CD14-positive monocyte (primary cell): ENCODE results near the gene PLCXD3. TPM values are rescaled to one million over a fixed set of nuclear protein-coding genes. Genes with fewer than 3 reads are reported as not detected.

ENCODE experiments used
- DNase-seq, 3 donors: peaks; one replicate each; pipeline ENCODE4 v3.0.0-alpha.2; 2011 to 2022
- H2AFZ ChIP-seq: 2 replicates; pipeline ENCODE4 v1.6.0; 2012; ENCODE audit warnings: mild to moderate bottlenecking, low read depth, low read length, inconsistent platforms; ENCODE audit not compliant: insufficient read depth, poor library complexity, severe bottlenecking
- H3K27ac ChIP-seq, 2 donors: 1 replicate in 1 of 2; 2 replicates in 1 of 2; pipeline ENCODE4 v1.5.1; 2012 to 2013; ENCODE audit warnings: low read length in 2 of 2, control low read depth in 1 of 2, inconsistent platforms in 1 of 2, low read depth in 1 of 2, mild to moderate bottlenecking in 1 of 2
- H3K27me3 ChIP-seq, 2 donors: one replicate each; pipeline versions ENCODE4 v1.6.0 to v1.6.1; 2011 to 2013; ENCODE audit warnings: low read length in 2 of 2; ENCODE audit not compliant: control insufficient read depth in 2 of 2, insufficient read depth in 2 of 2
- H3K36me3 ChIP-seq, 2 donors: replicated peaks in 1 of 2; 1 replicate in 1 of 2; 2 replicates in 1 of 2; pipeline versions ENCODE4 v1.5.1 to v1.6.1; 2012 to 2013; ENCODE audit warnings: low read length in 2 of 2, control low read depth in 1 of 2, inconsistent platforms in 1 of 2, mild to moderate bottlenecking in 1 of 2; ENCODE audit not compliant: insufficient read depth in 2 of 2, control insufficient read depth in 1 of 2
- H3K4me1 ChIP-seq, 2 donors: 1 replicate in 1 of 2; 2 replicates in 1 of 2; pipeline versions ENCODE4 v1.5.1 to v1.6.1; 2012 to 2013; ENCODE audit warnings: low read length in 2 of 2, control low read depth in 1 of 2, inconsistent platforms in 1 of 2, mild to moderate bottlenecking in 1 of 2, moderate library complexity in 1 of 2; ENCODE audit not compliant: insufficient read depth in 2 of 2, control insufficient read depth in 1 of 2
- H3K4me2 ChIP-seq: replicated peaks from 2 replicates; pipeline ENCODE3; 2012; ENCODE audit warnings: low read length, moderate library complexity, mild to moderate bottlenecking; ENCODE audit not compliant: poor library complexity, severe bottlenecking; ENCODE audit errors: extremely low read depth
- H3K4me3 ChIP-seq, 3 experiments: fragments of 200-600 bp in 1 of 3; sonication (generic) in 1 of 3; replicated peaks in 1 of 3; 1 replicate in 2 of 3; 2 replicates in 1 of 3; pipeline ENCODE4 v1.5.1; 2011 to 2013; ENCODE audit warnings: low read length in 3 of 3, mild to moderate bottlenecking in 3 of 3, control low read depth in 2 of 3, low read depth in 2 of 3, inconsistent platforms in 1 of 3, moderate library complexity in 1 of 3
- H3K79me2 ChIP-seq: 2 replicates; pipeline ENCODE4 v1.6.0; 2012; ENCODE audit warnings: mild to moderate bottlenecking, control low read depth, inconsistent platforms, low read length, moderate library complexity; ENCODE audit not compliant: insufficient read depth
- H3K9ac ChIP-seq: 2 replicates; pipeline ENCODE4 v1.6.0; 2017; ENCODE audit warnings: low read length, mild to moderate bottlenecking; ENCODE audit not compliant: insufficient read depth, poor library complexity, severe bottlenecking
- H3K9me3 ChIP-seq, 2 donors: replicated peaks in 1 of 2; 1 replicate in 1 of 2; 2 replicates in 1 of 2; pipeline versions ENCODE4 v1.5.1 to v1.6.1; 2012 to 2013; ENCODE audit warnings: low read length in 2 of 2, control low read depth in 1 of 2; ENCODE audit not compliant: control insufficient read depth in 1 of 2, insufficient read depth in 1 of 2
- H4K20me1 ChIP-seq: 2 replicates; pipeline ENCODE4 v1.6.0; 2012; ENCODE audit warnings: mild to moderate bottlenecking, low read length, control low read depth, moderate library complexity; ENCODE audit not compliant: insufficient read depth
- H3K27ac Mint-ChIP-seq, 7 donors: one replicate each; pipeline ENCODE4 v1.8.0; 2020; ENCODE audit warnings: mild to moderate bottlenecking in 7 of 7, mixed read lengths in 7 of 7, moderate library complexity in 6 of 7, inconsistent platforms in 2 of 7
- H3K27me3 Mint-ChIP-seq, 3 donors: one replicate each; pipeline ENCODE4 v1.8.0; 2021 to 2022; ENCODE audit warnings: low read depth in 3 of 3, mild to moderate bottlenecking in 3 of 3, mixed read lengths in 3 of 3, moderate library complexity in 3 of 3, inconsistent platforms in 1 of 3
- H3K36me3 Mint-ChIP-seq, 2 donors: one replicate each; pipeline ENCODE4 v1.8.0; 2020; ENCODE audit warnings: mixed read lengths in 2 of 2, inconsistent platforms in 1 of 2, mild to moderate bottlenecking in 1 of 2
- H3K4me1 Mint-ChIP-seq: one replicate; pipeline ENCODE4 v1.8.0; 2020; ENCODE audit warnings: mild to moderate bottlenecking, mixed read lengths
- H3K4me3 Mint-ChIP-seq, 2 donors: one replicate each; pipeline ENCODE4 v1.8.0; 2020; ENCODE audit warnings: mild to moderate bottlenecking in 2 of 2, mixed read lengths in 2 of 2, moderate library complexity in 1 of 2
- H3K9me3 Mint-ChIP-seq, 7 donors: one replicate each; pipeline ENCODE4 v1.8.0; 2020 to 2022; ENCODE audit warnings: mixed read lengths in 7 of 7, mild to moderate bottlenecking in 6 of 7, moderate library complexity in 6 of 7, inconsistent platforms in 2 of 7
- CTCF ChIP-seq: fragments of 200-600 bp; IDR thresholded peaks from one replicate; pipeline ENCODE4 v1.8.0; 2022; ENCODE audit warnings: antibody characterized with exemption, mild to moderate bottlenecking
- WGBS: methylation state at CpG from one replicate; pipeline ENCODE4 v1.1.5; 2013; ENCODE audit warnings: missing lambda C conversion rate; ENCODE audit not compliant: insufficient coverage; 5-methylcytosine and 5-hydroxymethylcytosine counted together
- intact Hi-C, 2 donors: fragments of 100-400 bp; cut with micrococcal nuclease; formaldehyde crosslinking; loops; one replicate each; pipeline versions ENCODE4 v1.15.0 to v1.15.1; 2023
- polyA plus RNA-seq, 3 donors: library from polyadenylated mRNA; depleted of rRNA in 1 of 3; unstranded in 2 of 3; stranded (reverse) in 1 of 3; fragments of 300-500 nt in 2 of 3; fragments of >200 nt in 1 of 3; fragmentation: Illumina TruSeq in 2 of 3; gene quantifications; 1 replicate in 2 of 3; 2 replicates in 1 of 3; pipeline ENCODE4 v1.2.3, GENCODE V29; 2012 to 2021

The PLCXD3 gene
- polyA plus RNA-seq, 3 donors, result not detected

- DNase-seq, result no peak
- Histone ChIP-seq H3K79me2 (no peaks in the 10 kb centered on the region), H3K27ac (no peak overlapping the region), H2AFZ (no peak overlapping the region), H3K27me3 (no peaks in the 10 kb centered on the region), H4K20me1 (no peaks in the 10 kb centered on the region), H3K4me2 (no peak overlapping the region), H3K9ac (no peak overlapping the region), H3K4me3 (no peak overlapping the region), H3K36me3 (no peaks in the 10 kb centered on the region), H3K9me3 (peaks cover 0 to 10% of the 10 kb centered on the region in 2 donors), H3K4me1 (no peaks in the 10 kb centered on the region)
- Mint-ChIP-seq H3K9me3 (peaks cover 0 to 11% (median 2%) of the 10 kb centered on the region in 7 donors), H3K36me3 (no peaks in the 10 kb centered on the region), H3K4me1 (no peaks in the 10 kb centered on the region), H3K4me3 (no peak overlapping the region), H3K27me3 (peaks cover 0 to 1% (median 1%) of the 10 kb centered on the region in 3 donors), H3K27ac (no peak overlapping the region)
- TF ChIP-seq CTCF, result no peak
- intact Hi-C loops, result no loop called here
- no CpG with 5 or more reads among the region's 1 CpG for WGBS
Observed at GRCh38 chr5:41365369-41365768, 145.0 kb downstream of the PLCXD3 start.

GRCh38 chr5:41364346-41364745, 146.1 kb downstream of the PLCXD3 start:
- Histone ChIP-seq H3K27ac (no peak overlapping the region), H3K4me3 (no peak overlapping the region), H3K4me2 (no peak overlapping the region), H3K9me3 (peaks cover 0 to 11% of the 10 kb centered on the region in 2 donors), H3K4me1 (no peaks in the 10 kb centered on the region), H3K9ac (no peak overlapping the region), H2AFZ (no peak overlapping the region), H4K20me1 (no peaks in the 10 kb centered on the region), H3K79me2 (no peaks in the 10 kb centered on the region), H3K36me3 (no peaks in the 10 kb centered on the region), H3K27me3 (no peaks in the 10 kb centered on the region)
- no peak for TF ChIP-seq CTCF
- DNase-seq, result no peak
- Mint-ChIP-seq H3K4me1 (no peaks in the 10 kb centered on the region), H3K4me3 (no peak overlapping the region), H3K36me3 (no peaks in the 10 kb centered on the region), H3K27me3 (peaks cover 0 to 1% (median 1%) of the 10 kb centered on the region in 3 donors), H3K27ac (no peak overlapping the region), H3K9me3 (peaks cover 0 to 12% (median 2%) of the 10 kb centered on the region in 7 donors)
- intact Hi-C loops, result no loop called here
- WGBS, result no CpG with 5 or more reads among the region's 1 CpG
